Rectal smooth muscle tissue (tissue), 1 donor: ENCODE measurements around the gene VPS18.

Source experiments
- H3K27ac ChIP-seq: one replicate; pipeline ENCODE4 v1.7.0; 2013; ENCODE audit warnings: low read depth, low read length, inconsistent platforms
- H3K27me3 ChIP-seq: one replicate; pipeline ENCODE4 v1.7.0; 2013; ENCODE audit warnings: low read length; ENCODE audit not compliant: control insufficient read depth, insufficient read depth
- H3K36me3 ChIP-seq: one replicate; pipeline ENCODE4 v1.7.0; 2013; ENCODE audit warnings: low read length; ENCODE audit not compliant: control insufficient read depth, insufficient read depth
- H3K4me1 ChIP-seq: one replicate; pipeline ENCODE4 v1.7.0; 2013; ENCODE audit warnings: low read length; ENCODE audit not compliant: control insufficient read depth, insufficient read depth
- H3K4me3 ChIP-seq: one replicate; pipeline ENCODE4 v1.7.0; 2013; ENCODE audit warnings: low read length
- H3K9ac ChIP-seq: one replicate; pipeline ENCODE4 v1.7.0; 2013; ENCODE audit warnings: low read length

Gene VPS18

GRCh38 chr15:40952301-40952900 is 58.2 kb downstream of the VPS18 start:
- H3K27ac ChIP-seq = peak overlapping the region; percentile 84
- H3K4me1 ChIP-seq = peaks cover 9% of the 10 kb centered on the region
- peak overlapping the region; percentile 87 for H3K4me3 ChIP-seq
- H3K36me3 ChIP-seq = no peaks in the 10 kb centered on the region
- H3K9ac ChIP-seq = peak overlapping the region; percentile 51
- H3K27me3 ChIP-seq = no peaks in the 10 kb centered on the region

- no peaks in the 10 kb centered on the region for H3K36me3 ChIP-seq
- no peaks in the 10 kb centered on the region for H3K27me3 ChIP-seq
- H3K4me3 ChIP-seq = peak within 1 kb of the TSS; percentile 87
- peak within 1 kb of the TSS; percentile 53 for H3K9ac ChIP-seq
- H3K27ac ChIP-seq = peak within 1 kb of the TSS; percentile 84
- H3K4me1 ChIP-seq = peaks cover 13% of the 10 kb centered on the region
Observed at GRCh38 chr15:40952901-40953712, 58.9 kb downstream of the VPS18 start, which contains the start of gene CHAC1. Gene CHAC1, plus strand, starts transcription at chr15:40953471. Its CDS starts 113 bp downstream, at chr15:40953584.
